Activated CD8-positive, alpha-beta T cell treated with anti-CD3 and anti-CD28 coated beads, Interleukin-2, amount 10 ng/mL, durations not matched to agents 7 days and 5 days (primary cell): ENCODE results near the gene CHID1. TPM values are rescaled to one million over a fixed set of nuclear protein-coding genes. Genes with fewer than 3 reads are reported as not detected.

Experiments used
- ATAC-seq: fragments of 150-1000 bp; cut with Tn5 transposase; one replicate; pipeline ENCODE4 v1.10.0; 2021; ENCODE audit warnings: moderate library complexity
- CTCF ChIA-PET: fragments of 350-600 bp; sonication (Branson Sonifier 250); formaldehyde crosslinking; loops from one replicate; lab custom pipeline; 2021; ENCODE audit warnings: antibody characterized with exemption; lab: Charles Lee
- POLR2A ChIA-PET: fragments of 350-600 bp; sonication (Branson Sonifier 250); formaldehyde crosslinking; loops from one replicate; lab custom pipeline; 2021; ENCODE audit warnings: antibody characterized with exemption; lab: Charles Lee
- DNase-seq: peaks from one replicate; pipeline ENCODE4 v3.0.0-alpha.2; 2020
- H3K27ac Mint-ChIP-seq: one replicate; pipeline ENCODE4 v1.8.0; 2021; ENCODE audit warnings: mild to moderate bottlenecking, mixed read lengths
- H3K27me3 Mint-ChIP-seq: one replicate; pipeline ENCODE4 v1.8.0; 2021; ENCODE audit warnings: low read depth, mixed read lengths
- H3K36me3 Mint-ChIP-seq: one replicate; pipeline ENCODE4 v1.8.0; 2021; ENCODE audit warnings: low read depth, mixed read lengths
- H3K4me1 Mint-ChIP-seq: one replicate; pipeline ENCODE4 v1.8.0; 2021; ENCODE audit warnings: low read depth, mixed read lengths
- H3K4me3 Mint-ChIP-seq: one replicate; pipeline ENCODE4 v1.8.0; 2021; ENCODE audit warnings: mild to moderate bottlenecking, mixed read lengths
- H3K9me3 Mint-ChIP-seq: one replicate; pipeline ENCODE4 v1.8.0; 2022; ENCODE audit warnings: mixed read lengths; ENCODE audit not compliant: insufficient read depth
- total RNA-seq, 2 experiments: library from RNA; stranded (reverse); gene quantifications; one replicate each; pipeline ENCODE4 v1.2.3, GENCODE V29; 2021

The CHID1 gene
- total RNA-seq, 2 experiments from 2014 or later = 46.1 to 48.4 TPM

DNA sequence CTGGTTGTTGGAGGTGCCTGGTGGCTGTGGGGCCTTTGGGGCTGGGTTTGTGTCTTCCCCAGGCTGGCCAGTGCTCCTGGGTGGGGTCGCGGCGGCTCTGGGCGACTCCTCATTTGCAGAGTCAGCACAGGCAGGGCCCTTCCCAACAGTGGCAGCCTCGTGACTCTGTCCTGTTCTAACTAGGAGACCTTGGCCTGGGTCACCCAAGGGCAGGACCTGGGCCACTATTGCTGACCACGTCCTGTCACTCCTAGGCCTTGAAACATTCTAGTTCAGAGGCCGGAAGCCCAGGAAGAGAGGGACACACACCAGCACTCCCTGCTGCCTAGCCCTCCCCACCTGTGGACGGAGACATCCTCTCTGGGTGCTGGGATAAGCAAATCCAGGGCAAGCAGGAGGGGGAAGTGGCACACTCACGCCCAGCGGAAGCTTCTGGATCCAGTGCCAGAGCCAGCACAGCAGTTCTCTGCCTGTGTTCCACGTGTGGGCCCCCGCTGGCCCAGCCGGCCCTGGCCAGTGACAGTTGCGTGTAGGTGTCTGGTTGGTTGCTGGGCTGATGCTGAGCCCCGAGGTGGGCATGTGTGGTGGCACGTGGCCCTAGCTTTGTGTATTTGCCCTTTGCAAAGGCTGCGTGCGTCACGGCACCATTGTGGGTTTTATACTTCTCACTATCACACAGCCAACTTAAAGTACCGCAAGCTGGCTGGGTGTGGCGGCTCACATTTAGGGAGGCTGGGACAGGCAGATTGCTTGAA, 4.3 kb upstream of the CHID1 start:
- Mint-ChIP-seq H3K9me3 (no peaks in the 10 kb centered on the region), H3K27me3 (no peaks in the 10 kb centered on the region), H3K4me3 (no peak overlapping the region), H3K4me1 (peaks cover 8% of the 10 kb centered on the region), H3K36me3 (no peaks in the 10 kb centered on the region), H3K27ac (no peak overlapping the region)
- POLR2A ChIA-PET = no interaction called here
- no peak for ATAC-seq
- CTCF ChIA-PET = no interaction called here
- DNase-seq = no peak

DNA sequence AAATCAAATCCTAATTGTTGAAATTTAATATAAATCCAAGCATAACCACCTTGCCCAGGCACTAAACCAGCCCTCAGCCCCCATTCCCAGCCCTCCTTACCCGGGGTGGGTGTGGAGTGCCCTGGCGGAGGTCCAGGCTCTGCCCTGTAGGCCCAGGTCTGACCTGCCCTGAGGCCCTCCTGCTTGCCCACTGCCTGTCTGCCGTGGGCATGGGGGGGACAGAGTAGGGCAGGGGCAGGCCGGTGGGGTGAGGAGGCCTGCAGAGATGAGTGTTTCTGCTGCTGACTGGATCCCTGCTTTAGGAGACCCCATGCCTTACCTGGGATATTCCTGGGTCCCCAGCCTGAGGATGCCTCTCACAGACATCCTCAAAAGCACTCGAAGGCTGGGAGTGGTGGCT, 3.6 kb upstream of the CHID1 start:
- Mint-ChIP-seq H3K36me3 (no peaks in the 10 kb centered on the region), H3K27me3 (no peaks in the 10 kb centered on the region), H3K27ac (no peak overlapping the region), H3K4me3 (no peak overlapping the region), H3K4me1 (peaks cover 14% of the 10 kb centered on the region), H3K9me3 (no peaks in the 10 kb centered on the region)
- DNase-seq (no peak), ATAC-seq (no peak)
- ChIA-PET CTCF (interaction anchor here (1.1 kb wide), 1 partner anchor 11 kb away, joined by 3 read pairs; no protein-coding TSS in a partner anchor), POLR2A (no interaction called here)

DNA sequence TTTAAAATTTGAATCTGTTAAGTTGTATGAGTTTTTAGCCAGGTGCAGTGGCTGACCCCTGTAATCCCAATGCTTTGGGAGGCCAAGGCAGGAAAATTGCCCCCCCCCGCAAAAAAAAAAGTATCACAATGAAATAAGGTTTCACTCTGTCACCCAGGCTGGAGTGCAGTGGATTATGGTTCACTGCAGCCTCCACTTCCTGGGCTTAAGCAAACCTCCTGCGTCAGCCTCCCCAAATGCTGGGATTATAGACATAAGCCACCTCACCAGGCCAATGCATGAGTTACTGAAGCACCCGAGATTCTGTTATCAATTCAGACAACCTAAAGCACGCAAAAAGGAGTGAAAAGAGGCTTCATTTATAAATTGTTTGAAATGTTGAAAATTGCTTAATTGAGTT, 2.4 kb upstream of the CHID1 start:
- no peaks in the 10 kb centered on the region for H3K27me3 Mint-ChIP-seq
- H3K27ac Mint-ChIP-seq = no peak overlapping the region
- H3K4me1 Mint-ChIP-seq = peaks cover 15% of the 10 kb centered on the region
- no peak overlapping the region for H3K4me3 Mint-ChIP-seq
- CTCF ChIA-PET = interaction anchor here (1.1 kb wide), 1 partner anchor 12 kb away, joined by 3 read pairs; no protein-coding TSS in a partner anchor
- H3K9me3 Mint-ChIP-seq = no peaks in the 10 kb centered on the region
- H3K36me3 Mint-ChIP-seq = no peaks in the 10 kb centered on the region
- ATAC-seq (no peak), DNase-seq (no peak)
- POLR2A ChIA-PET = no interaction called here

DNA sequence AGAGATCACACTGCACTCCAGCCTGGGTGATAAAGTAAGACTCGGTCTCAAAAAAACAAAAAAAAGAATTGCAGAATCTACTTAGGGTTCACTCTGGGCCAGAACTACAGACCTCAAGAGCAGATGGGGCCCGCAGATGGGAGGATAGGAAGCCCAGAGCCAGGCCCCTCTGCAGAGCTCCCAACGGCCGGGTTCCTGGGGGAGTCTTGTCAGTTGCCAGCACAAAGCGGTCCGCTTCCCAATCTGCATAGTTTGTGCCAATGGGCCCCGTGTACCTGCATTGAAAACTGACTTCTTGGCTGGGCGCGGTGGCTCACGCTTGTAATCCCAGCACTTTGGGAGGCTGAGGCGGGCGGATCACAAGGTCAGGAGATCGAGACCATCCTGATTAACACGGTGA, 1.7 kb upstream of the CHID1 start:
- peak overlapping the region; percentile 88 for H3K4me3 Mint-ChIP-seq
- POLR2A ChIA-PET = interaction anchor here (1.9 kb wide), 1 partner anchor 10 kb away, joined by 5 read pairs; no protein-coding TSS in a partner anchor
- no peak for DNase-seq
- no peak overlapping the region for H3K27ac Mint-ChIP-seq
- no peak for ATAC-seq
- no peaks in the 10 kb centered on the region for H3K27me3 Mint-ChIP-seq
- H3K36me3 Mint-ChIP-seq = no peaks in the 10 kb centered on the region
- CTCF ChIA-PET = interaction anchor here (0.8 kb wide), 1 partner anchor 13 kb away, joined by 3 read pairs; no protein-coding TSS in a partner anchor
- peaks cover 15% of the 10 kb centered on the region for H3K4me1 Mint-ChIP-seq
- H3K9me3 Mint-ChIP-seq = no peaks in the 10 kb centered on the region

DNA sequence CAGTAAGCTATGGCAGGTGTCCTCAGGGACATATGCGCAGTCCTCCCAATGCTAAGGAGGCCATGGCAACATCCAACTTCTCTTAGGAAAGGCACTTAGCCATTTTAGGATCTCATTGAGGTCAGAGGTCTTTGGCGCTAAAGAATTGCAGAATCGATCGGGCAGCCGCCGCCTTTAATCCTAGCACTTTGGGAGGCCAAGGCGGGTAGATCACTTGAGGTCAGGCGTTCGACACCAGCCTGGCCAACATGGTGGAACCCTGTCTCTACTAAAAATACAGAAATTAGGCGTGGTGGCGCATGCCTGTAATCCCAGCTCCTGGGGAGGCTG, 1.2 kb upstream of the CHID1 start:
- ChIA-PET CTCF (interaction anchor here (0.8 to 1.5 kb wide), 3 partner anchors 13 to 65 kb away, joined by 3 read pairs; no protein-coding TSS in a partner anchor), POLR2A (interaction anchor here (1.9 kb wide), 1 partner anchor 10 kb away, joined by 5 read pairs; no protein-coding TSS in a partner anchor)
- H3K4me1 Mint-ChIP-seq = peaks cover 15% of the 10 kb centered on the region
- H3K36me3 Mint-ChIP-seq = no peaks in the 10 kb centered on the region
- no peak for ATAC-seq
- H3K27me3 Mint-ChIP-seq = no peaks in the 10 kb centered on the region
- no peaks in the 10 kb centered on the region for H3K9me3 Mint-ChIP-seq
- peak overlapping the region; percentile 88 for H3K4me3 Mint-ChIP-seq
- H3K27ac Mint-ChIP-seq = peak overlapping the region; percentile 86
- no peak for DNase-seq

DNA sequence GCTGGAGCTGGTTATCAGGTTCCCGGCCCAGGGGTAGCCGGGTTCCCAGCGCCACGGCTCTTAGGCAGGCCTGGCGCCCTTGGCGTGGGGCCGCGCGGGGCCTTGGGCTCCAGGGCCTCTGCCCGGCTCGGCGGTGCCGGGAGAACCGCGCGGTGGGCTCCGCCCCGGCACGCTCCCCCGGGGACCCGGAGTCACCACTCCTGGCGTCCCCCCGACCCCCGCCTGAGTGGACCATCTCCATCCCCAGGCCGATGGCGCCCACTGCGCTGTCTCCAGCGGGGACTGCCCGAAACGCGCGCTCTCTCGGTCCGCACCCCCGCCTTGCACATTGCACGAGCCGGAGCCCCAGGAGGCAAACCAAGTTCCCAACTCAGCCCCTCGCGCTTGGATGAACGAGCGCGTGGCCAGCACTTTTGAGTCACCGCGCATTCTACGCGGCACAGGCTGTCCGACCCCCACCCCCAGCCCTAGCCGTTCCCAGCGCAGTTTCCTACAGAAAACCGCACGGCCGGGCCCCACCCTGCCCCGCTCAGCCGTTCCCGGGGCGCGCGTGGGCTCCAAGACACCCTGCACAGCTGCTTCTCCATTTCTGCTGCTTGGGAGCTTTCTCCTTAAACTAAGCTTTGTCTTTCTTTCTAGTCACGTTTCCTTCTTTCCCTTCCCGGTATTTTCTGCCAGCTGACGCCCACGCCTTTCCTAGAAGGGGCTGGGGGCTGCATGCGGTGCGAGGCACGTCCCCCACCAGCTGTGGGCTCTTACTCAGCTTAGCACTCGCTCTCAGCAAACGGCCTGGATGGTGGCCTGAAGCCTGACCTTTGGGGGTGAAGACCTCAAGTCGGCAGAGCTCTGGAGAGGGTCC, 650 bp upstream of the CHID1 start:
- DNase-seq = peak; percentile 54
- CTCF ChIA-PET = interaction anchor here (0.8 to 1.9 kb wide), 6 partner anchors 11 to 140 kb away, joined by 3 to 5 read pairs (median 3); no protein-coding TSS in a partner anchor
- H3K36me3 Mint-ChIP-seq = no peaks in the 10 kb centered on the region
- POLR2A ChIA-PET = interaction anchor here (0.6 to 1.9 kb wide), 4 partner anchors 11 to 68 kb away, joined by 3 to 5 read pairs (median 3); partner anchors contain the start of gene TSPAN4
- H3K27ac Mint-ChIP-seq = peak overlapping the region; percentile 86
- H3K27me3 Mint-ChIP-seq = no peaks in the 10 kb centered on the region
- peaks cover 15% of the 10 kb centered on the region for H3K4me1 Mint-ChIP-seq
- ATAC-seq = peak; percentile 38
- H3K9me3 Mint-ChIP-seq = no peaks in the 10 kb centered on the region
- H3K4me3 Mint-ChIP-seq = peak overlapping the region; percentile 88

DNA sequence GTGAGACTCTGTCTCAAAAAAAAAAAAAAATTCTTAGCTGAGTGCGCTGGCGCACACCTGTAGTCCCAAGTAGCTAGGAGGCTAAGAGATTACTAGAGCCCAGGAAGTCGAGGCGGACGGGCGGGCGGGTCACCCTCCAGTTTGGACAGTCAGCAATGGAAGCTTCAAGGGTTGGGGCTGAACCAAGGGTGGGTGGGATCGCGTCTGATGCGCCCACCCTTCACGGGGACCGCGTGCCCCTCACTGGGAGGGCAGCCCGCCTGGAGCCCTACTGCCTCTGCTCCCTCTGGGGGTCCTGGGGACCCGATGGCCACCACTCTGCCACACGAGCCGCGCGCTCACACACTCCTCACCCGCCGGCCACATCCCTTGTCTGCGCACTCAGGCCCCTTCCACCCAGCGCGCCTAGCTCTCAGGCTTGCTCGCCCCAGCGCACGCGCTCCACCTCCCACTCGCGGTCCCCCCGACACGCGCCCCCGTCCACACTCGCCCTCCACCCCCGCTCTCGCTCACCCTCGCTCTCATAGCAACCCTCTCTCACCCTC, 494 bp downstream of the CHID1 start:
- POLR2A ChIA-PET = interaction anchor here (0.6 to 1.9 kb wide), 4 partner anchors 12 to 67 kb away, joined by 3 to 5 read pairs (median 3); partner anchors contain the start of gene TSPAN4
- Mint-ChIP-seq H3K4me1 (peaks cover 15% of the 10 kb centered on the region), H3K27me3 (no peaks in the 10 kb centered on the region), H3K4me3 (peak overlapping the region; percentile 90), H3K9me3 (no peaks in the 10 kb centered on the region), H3K27ac (peak overlapping the region; percentile 85), H3K36me3 (no peaks in the 10 kb centered on the region)
- ATAC-seq (peak; percentile 1), DNase-seq (no peak)
- CTCF ChIA-PET = interaction anchor here (0.8 to 1.9 kb wide), 4 partner anchors 12 to 141 kb away, joined by 3 to 5 read pairs (median 3); no protein-coding TSS in a partner anchor

DNA sequence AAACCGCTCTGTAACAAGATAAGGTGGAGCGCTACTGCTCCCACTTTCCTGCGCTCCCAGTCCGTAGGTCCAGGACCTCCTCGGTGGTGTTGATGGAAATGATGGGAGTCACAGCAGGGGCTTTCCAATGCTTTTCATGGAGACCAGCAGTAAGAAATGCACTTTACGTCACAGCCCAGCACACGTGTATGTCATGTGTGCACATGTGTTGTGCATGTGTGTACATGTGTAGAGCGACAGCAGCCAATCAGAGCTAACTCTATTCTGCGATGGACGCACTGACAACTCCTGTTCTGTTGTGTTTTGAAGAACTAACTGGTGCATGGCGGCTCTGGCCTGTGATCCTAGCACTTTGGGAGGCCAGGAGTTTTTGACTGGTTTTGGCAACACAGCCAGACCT, 1.2 kb downstream of the CHID1 start:
- Mint-ChIP-seq H3K27me3 (no peaks in the 10 kb centered on the region), H3K27ac (no peak overlapping the region), H3K4me3 (peak overlapping the region; percentile 90), H3K9me3 (no peaks in the 10 kb centered on the region), H3K36me3 (no peaks in the 10 kb centered on the region), H3K4me1 (peaks cover 15% of the 10 kb centered on the region)
- CTCF ChIA-PET = interaction anchor here (0.8 to 1.9 kb wide), 2 partner anchors 15 to 61 kb away, joined by 3 to 5 read pairs; no protein-coding TSS in a partner anchor
- POLR2A ChIA-PET = interaction anchor here (1.4 to 1.5 kb wide), 2 partner anchors 15 to 66 kb away, joined by 3 read pairs; partner anchors contain the start of gene TSPAN4
- DNase-seq = no peak
- no peak for ATAC-seq

DNA sequence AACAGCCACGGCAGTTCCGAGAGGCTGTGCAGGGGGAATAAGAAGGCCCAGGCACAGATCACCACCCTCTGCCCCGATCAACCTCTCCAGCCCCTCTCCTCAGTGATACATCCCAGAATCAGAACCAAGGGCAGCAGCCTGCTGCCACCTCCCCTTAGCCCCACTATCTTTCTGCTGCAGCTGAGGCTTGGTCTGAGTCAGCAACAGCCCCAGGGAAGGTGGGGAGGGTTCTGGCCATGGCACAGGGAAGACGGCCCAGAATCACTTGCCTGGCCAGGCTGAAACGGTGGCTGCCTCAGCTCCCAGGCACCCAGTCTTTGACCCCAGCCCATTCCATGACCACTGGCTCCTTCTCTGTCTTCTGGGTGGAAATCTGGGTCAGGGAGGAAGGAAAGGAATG, 2.3 kb downstream of the CHID1 start:
- peaks cover 15% of the 10 kb centered on the region for H3K4me1 Mint-ChIP-seq
- DNase-seq (no peak), ATAC-seq (no peak)
- no peaks in the 10 kb centered on the region for H3K27me3 Mint-ChIP-seq
- ChIA-PET POLR2A (no interaction called here), CTCF (no interaction called here)
- no peaks in the 10 kb centered on the region for H3K9me3 Mint-ChIP-seq
- H3K4me3 Mint-ChIP-seq = peak overlapping the region; percentile 2
- H3K27ac Mint-ChIP-seq = no peak overlapping the region
- no peaks in the 10 kb centered on the region for H3K36me3 Mint-ChIP-seq

DNA sequence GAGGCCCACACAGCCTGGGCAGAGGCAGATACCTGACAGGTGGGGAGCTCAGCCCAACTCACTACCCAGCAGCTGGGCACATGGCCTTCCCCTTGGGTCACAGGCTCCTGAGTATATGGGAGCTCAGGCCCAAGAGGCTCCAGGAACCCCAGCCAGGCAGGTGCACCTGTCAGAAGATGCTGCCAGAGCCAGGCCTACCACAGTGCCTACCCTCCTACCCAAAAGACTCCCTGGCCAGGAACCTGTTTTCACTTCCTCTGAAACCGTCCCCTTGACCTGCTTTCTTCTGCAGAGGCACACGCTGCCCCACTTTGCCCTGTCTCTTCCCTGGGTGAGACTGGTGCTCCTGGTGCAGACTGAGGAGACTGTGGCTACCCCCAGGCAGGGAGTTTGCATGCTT, 2.9 kb downstream of the CHID1 start:
- H3K4me3 Mint-ChIP-seq = no peak overlapping the region

DNA sequence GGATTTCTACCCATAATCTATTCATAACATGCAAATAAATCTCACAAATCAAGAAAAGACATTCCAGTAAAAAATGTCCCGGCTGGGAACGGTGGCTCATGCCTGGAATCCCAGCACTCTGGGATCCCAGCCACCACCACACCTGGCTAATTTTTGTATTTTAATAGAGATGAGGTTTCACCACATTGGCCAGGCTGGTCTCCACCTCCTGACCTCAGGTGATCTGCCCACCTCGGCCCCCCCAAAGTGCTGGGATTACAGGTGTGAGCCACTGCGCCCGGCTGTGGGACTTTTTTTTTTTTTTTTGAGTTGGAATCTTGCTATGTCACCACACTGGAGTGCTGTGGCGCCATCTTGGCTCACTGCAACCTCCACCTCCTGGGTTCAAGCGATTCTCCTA, 4.7 kb downstream of the CHID1 start:
- ATAC-seq (no peak), DNase-seq (no peak)
- H3K36me3 Mint-ChIP-seq = peaks cover 14% of the 10 kb centered on the region
- peaks cover 10% of the 10 kb centered on the region for H3K4me1 Mint-ChIP-seq
- ChIA-PET POLR2A (no interaction called here), CTCF (no interaction called here)
- no peaks in the 10 kb centered on the region for H3K9me3 Mint-ChIP-seq
- no peak overlapping the region for H3K27ac Mint-ChIP-seq
- H3K27me3 Mint-ChIP-seq = no peaks in the 10 kb centered on the region
- no peak overlapping the region for H3K4me3 Mint-ChIP-seq

More for the DNA sequence above, 2.9 kb downstream of the CHID1 start:
- ChIA-PET CTCF (interaction anchor here (0.6 kb wide), 1 partner anchor 36 kb away, joined by 4 read pairs; no protein-coding TSS in a partner anchor), POLR2A (no interaction called here)
- no peaks in the 10 kb centered on the region for H3K27me3 Mint-ChIP-seq
- no peak for ATAC-seq
- no peaks in the 10 kb centered on the region for H3K9me3 Mint-ChIP-seq
- no peak overlapping the region for H3K27ac Mint-ChIP-seq
- peaks cover 5% of the 10 kb centered on the region for H3K36me3 Mint-ChIP-seq
- H3K4me1 Mint-ChIP-seq = peaks cover 15% of the 10 kb centered on the region
- DNase-seq = no peak
